Esophagus mucosa (tissue), 1 donor: Measurements from ENCODE around the gene TPK1. TPM values are rescaled to one million over a fixed set of nuclear protein-coding genes. Genes with fewer than 3 reads are reported as not detected.
"Not testable (repeated sequence)": the region's sequence is repeated elsewhere in the genome, so short reads cannot be mapped to it uniquely, and the experiment has no call there.

Experiments used
- ATAC-seq: fragments of 200-7000 bp; cut with Tn5 transposase; one replicate; pipeline ENCODE4 v1.9.1; 2020
- total RNA-seq: library from RNA; stranded (reverse); gene quantifications from one replicate; pipeline ENCODE4 v1.2.4, GENCODE V29; 2023
- donor health status: DM: yes; HTN: yes; CAD: no.

Gene TPK1
- total RNA-seq, 1 donor from 2014 or later = 2.0 TPM

- no peak for ATAC-seq
These were observed 59.4 kb downstream of the TPK1 start for GRCh38 chr7:144776447-144776846.

- no peak for ATAC-seq
These were observed 60.1 kb downstream of the TPK1 start for GRCh38 chr7:144775749-144776148.

- no peak for ATAC-seq
These were observed 63.9 kb downstream of the TPK1 start for GRCh38 chr7:144771927-144772326.

GRCh38 chr7:144771174-144771573 lies 64.7 kb downstream of the TPK1 start:
- ATAC-seq = no peak

- ATAC-seq = no peak
These were observed 66.5 kb downstream of the TPK1 start for GRCh38 chr7:144769352-144769751.

- ATAC-seq = no peak
These were observed 67.2 kb downstream of the TPK1 start for GRCh38 chr7:144768633-144769032.

- no peak for ATAC-seq
These were observed 72.6 kb downstream of the TPK1 start for GRCh38 chr7:144763291-144763690.

GRCh38 chr7:144762853-144763252 lies 73.0 kb downstream of the TPK1 start:
- no peak for ATAC-seq

- no peak for ATAC-seq
These were observed 74.4 kb downstream of the TPK1 start for GRCh38 chr7:144761493-144761892.

GRCh38 chr7:144759653-144760052 lies 76.2 kb downstream of the TPK1 start:
- ATAC-seq = no peak

- ATAC-seq = no peak
These were observed 87.9 kb downstream of the TPK1 start for GRCh38 chr7:144747936-144748335.

GRCh38 chr7:144738708-144739314 lies 97.0 kb downstream of the TPK1 start:
- no peak for ATAC-seq

GRCh38 chr7:144738146-144738545 lies 97.7 kb downstream of the TPK1 start:
- ATAC-seq = no peak

GRCh38 chr7:144736880-144737493 lies 98.9 kb downstream of the TPK1 start:
- ATAC-seq = no peak

GRCh38 chr7:144735505-144736276 lies 100.2 kb downstream of the TPK1 start:
- ATAC-seq = no peak

GRCh38 chr7:144731661-144732351 lies 104.0 kb downstream of the TPK1 start:
- ATAC-seq = no peak

- no peak for ATAC-seq
These were observed 105.6 kb downstream of the TPK1 start for GRCh38 chr7:144730224-144730623.

- no peak for ATAC-seq
These were observed 106.6 kb downstream of the TPK1 start for GRCh38 chr7:144729226-144729625.

- ATAC-seq = no peak
These were observed 107.3 kb downstream of the TPK1 start for GRCh38 chr7:144728551-144728950.

- ATAC-seq = not testable (repeated sequence)
These were observed 109.0 kb downstream of the TPK1 start for GRCh38 chr7:144726840-144727239.

GRCh38 chr7:144725070-144725469 lies 110.8 kb downstream of the TPK1 start:
- ATAC-seq = no peak

GRCh38 chr7:144723301-144723700 lies 112.6 kb downstream of the TPK1 start:
- no peak for ATAC-seq

- ATAC-seq = no peak
These were observed 115.1 kb downstream of the TPK1 start for GRCh38 chr7:144720710-144721109.
